Measurements from ENCODE around the gene SCG2.

- TF ChIP-seq CTCF (IDR thresholded peaks at IDR 0.05 in 8 of 11, conservative IDR thresholded peaks at IDR 0.05 in 3 of 11) (no peak), POLR2A (IDR thresholded peaks at IDR 0.05) (no peak)
Observed at GRCh38 chr2:223560749-223561435, 41.3 kb downstream of the SCG2 start.

Measured in spleen (tissue), 7 donors.